ENCODE data around the gene PCDHB3.
"Not testable (repeated sequence)": the region's sequence is repeated elsewhere in the genome, so short reads cannot be mapped to it uniquely, and the experiment has no call there.

The PCDHB3 gene

DNA sequence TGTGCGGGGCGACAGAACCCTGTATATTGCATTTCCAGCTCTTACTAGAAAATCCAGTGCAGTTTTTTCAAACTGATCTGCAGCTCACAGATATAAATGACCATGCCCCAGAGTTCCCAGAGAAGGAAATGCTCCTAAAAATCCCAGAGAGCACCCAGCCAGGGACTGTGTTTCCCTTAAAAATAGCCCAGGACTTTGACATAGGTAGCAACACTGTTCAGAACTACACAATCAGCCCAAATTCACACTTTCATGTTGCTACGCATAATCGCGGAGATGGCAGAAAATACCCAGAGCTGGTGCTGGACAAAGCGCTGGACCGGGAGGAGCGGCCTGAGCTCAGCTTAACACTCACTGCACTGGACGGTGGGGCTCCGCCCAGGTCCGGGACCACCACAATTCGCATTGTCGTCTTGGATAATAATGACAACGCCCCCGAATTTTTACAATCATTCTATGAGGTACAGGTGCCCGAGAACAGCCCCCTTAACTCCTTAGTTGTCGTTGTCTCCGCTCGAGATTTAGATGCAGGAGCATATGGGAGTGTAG is 35.5 kb downstream of the PCDHB3 start:
- DNase-seq (ENCODE audit: low spot score) = no peak

DNA sequence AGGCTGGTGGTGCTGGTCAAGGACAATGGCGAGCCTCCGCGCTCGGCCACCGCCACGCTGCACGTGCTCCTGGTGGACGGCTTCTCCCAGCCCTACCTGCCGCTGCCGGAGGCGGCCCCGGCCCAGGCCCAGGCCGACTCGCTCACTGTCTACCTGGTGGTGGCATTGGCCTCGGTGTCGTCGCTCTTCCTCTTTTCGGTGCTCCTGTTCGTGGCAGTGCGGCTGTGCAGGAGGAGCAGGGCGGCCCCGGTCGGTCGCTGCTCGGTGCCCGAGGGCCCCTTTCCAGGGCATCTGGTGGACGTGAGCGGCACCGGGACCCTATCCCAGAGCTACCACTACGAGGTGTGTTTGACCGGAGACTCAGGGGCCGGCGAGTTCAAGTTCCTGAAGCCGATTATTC is 37.1 kb downstream of the PCDHB3 start:
- not testable (repeated sequence) for DNase-seq (ENCODE audit: low spot score)

DNA sequence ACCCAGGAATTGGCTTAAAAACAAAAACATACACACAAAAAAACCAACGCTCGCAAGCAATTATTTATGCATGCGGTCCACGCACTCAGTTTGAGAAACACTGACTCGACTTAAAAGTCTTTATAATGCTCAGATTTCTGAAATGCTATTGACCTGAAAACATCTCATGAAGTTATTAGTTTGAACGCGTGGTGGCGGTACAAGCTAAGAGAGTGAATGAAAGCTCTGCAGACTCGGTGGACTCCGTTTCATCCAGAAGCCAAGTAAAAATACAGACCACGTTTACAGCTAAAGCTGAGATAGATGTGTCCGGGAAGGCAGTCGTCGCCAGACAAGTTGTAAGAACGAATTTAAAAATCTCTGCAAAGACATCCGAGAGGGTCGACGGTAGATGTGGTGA is 49.5 kb downstream of the PCDHB3 start, which contains the start of gene PCDHB6:
PCDHB6 (plus strand) TSS at position 246 of the 400 bp plus-strand sequence. CDS start 201 bp downstream, outside the sequence.
- no peak for DNase-seq (ENCODE audit: low spot score)

DNA sequence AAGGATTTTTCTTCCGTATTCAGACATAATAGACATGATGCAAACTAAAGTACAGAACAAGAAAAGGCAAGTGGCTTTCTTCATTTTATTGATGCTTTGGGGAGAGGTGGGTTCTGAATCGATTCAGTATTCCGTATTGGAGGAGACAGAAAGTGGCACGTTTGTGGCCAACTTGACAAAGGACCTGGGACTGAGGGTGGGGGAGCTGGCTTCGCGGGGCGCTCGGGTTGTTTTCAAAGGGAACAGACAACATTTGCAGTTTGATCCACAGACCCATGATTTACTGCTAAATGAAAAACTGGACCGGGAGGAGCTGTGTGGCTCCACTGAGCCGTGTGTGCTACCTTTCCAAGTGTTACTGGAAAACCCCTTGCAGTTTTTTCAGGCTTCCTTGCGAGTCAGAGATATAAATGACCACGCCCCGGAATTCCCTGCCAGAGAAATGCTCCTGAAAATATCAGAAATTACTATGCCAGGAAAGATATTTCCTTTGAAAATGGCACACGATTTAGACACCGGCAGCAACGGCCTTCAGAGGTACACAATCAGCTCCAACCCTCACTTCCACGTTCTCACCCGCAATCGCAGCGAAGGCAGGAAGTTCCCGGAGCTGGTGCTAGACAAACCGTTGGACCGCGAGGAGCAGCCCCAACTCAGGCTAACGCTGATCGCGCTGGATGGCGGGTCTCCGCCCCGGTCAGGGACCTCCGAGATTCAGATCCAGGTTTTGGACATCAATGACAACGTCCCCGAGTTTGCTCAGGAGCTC is 50.1 kb downstream of the PCDHB3 start:
- no peak for DNase-seq (ENCODE audit: low spot score)

DNA sequence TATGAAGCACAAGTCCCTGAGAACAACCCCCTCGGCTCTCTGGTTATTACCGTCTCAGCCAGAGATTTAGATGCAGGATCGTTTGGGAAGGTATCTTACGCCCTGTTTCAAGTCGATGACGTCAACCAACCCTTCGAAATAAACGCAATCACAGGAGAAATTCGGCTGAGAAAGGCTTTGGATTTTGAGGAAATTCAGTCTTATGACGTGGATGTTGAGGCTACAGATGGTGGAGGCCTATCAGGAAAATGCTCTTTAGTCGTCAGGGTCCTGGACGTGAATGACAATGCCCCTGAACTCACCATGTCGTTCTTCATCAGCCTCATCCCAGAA is 50.7 kb downstream of the PCDHB3 start:
- DNase-seq (ENCODE audit: low spot score) = no peak

DNA sequence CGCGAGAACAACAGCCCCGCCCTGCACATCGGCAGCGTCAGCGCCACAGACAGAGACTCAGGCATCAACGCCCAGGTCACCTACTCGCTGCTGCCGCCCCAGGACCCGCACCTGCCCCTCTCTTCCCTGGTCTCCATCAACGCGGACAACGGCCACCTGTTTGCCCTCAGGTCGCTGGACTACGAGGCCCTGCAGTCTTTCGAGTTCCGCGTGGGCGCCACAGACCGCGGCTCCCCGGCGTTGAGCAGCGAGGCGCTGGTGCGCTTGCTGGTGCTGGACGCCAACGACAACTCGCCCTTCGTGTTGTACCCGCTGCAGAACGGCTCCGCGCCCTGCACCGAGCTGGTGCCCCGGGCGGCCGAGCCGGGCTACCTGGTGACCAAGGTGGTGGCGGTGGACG is 51.4 kb downstream of the PCDHB3 start:
- DNase-seq (ENCODE audit: low spot score) = not testable (repeated sequence)

DNA sequence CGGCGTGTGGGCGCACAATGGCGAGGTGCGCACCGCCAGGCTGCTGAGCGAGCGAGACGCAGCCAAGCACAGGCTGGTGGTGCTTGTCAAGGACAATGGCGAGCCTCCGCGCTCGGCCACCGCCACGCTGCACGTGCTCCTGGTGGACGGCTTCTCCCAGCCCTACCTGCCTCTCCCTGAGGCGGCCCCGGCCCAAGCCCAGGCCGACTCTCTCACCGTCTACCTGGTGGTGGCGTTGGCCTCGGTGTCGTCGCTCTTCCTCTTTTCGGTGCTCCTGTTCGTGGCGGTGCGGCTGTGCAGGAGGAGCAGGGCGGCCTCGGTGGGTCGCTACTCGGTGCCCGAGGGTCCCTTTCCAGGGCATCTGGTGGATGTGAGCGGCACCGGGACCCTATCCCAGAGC is 51.8 kb downstream of the PCDHB3 start:
- not testable (repeated sequence) for DNase-seq (ENCODE audit: low spot score)

Measured in SW480 (cell line).